SH-SY5Y (cell line): ENCODE data around the gene DNAJB12.

Experiments
- GATA2 ChIP-seq: IDR thresholded peaks from 2 replicates; pipeline ENCODE4 v1.6.1; 2011; ENCODE audit warnings: mild to moderate bottlenecking, low read depth, low read length
- GATA3 ChIP-seq: IDR thresholded peaks from 2 replicates; pipeline ENCODE4 v1.6.1; 2011; ENCODE audit warnings: low read depth, mild to moderate bottlenecking, low read length, moderate library complexity

DNA sequence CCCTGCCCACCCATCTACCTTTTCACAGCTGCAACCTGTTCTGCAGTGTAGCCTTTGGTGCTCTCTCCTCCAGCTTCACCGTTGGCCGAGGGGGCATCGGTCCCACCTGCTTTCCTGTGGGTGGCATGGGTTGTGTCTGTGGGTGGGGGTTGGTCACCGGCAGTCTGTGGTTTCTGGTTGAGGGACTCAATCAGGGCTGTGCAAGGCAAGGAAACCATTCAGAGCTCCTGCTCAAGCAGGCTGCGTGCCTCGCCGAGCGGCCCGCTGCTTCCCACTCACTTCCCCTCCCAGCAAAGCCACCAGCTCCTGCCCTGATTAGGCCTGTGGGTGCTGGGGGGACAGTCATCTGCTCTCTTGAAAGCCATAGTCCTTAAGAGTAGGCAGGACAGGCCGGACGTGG, 9.8 kb downstream of the DNAJB12 start:
- no peak for TF ChIP-seq GATA3
- no peak for TF ChIP-seq GATA2
